Activated CD4-positive, alpha-beta T cell treated with anti-CD3 and anti-CD28 coated beads, Interleukin-2, amount 50 U/mL, for 16 hours (primary cell): Measurements from ENCODE around the gene NR4A3.
"Not testable (repeated sequence)": the region's sequence is repeated elsewhere in the genome, so short reads cannot be mapped to it uniquely, and the experiment has no call there.

Source experiments
- DNase-seq: peaks from one replicate; pipeline ENCODE4 v3.0.0-alpha.2; 2020

The NR4A3 gene

GRCh38 chr9:99835581-99835980 is 13.9 kb downstream of the NR4A3 start:
- no peak for DNase-seq

GRCh38 chr9:99840072-99840471 is 18.4 kb downstream of the NR4A3 start:
- no peak for DNase-seq

GRCh38 chr9:99845063-99845462 is 23.4 kb downstream of the NR4A3 start:
- DNase-seq = no peak

- DNase-seq = no peak
Measured at GRCh38 chr9:99848447-99848846, 26.8 kb downstream of the NR4A3 start.

GRCh38 chr9:99850736-99851499 is 29.2 kb downstream of the NR4A3 start:
- DNase-seq = no peak

GRCh38 chr9:99851500-99851822 is 29.8 kb downstream of the NR4A3 start:
- DNase-seq = peak; percentile 87

- no peak for DNase-seq
Measured at GRCh38 chr9:99852617-99853016, 30.9 kb downstream of the NR4A3 start.

GRCh38 chr9:99855467-99856176 is 33.9 kb downstream of the NR4A3 start:
- DNase-seq = no peak

- DNase-seq = not testable (repeated sequence)
Measured at GRCh38 chr9:99857576-99857975, 35.9 kb downstream of the NR4A3 start.

- DNase-seq = no peak
Measured at GRCh38 chr9:99858087-99858486, 36.4 kb downstream of the NR4A3 start.

- no peak for DNase-seq
Measured at GRCh38 chr9:99859243-99859980, 37.7 kb downstream of the NR4A3 start.

GRCh38 chr9:99860266-99860665 is 38.6 kb downstream of the NR4A3 start:
- no peak for DNase-seq

- no peak for DNase-seq
Measured at GRCh38 chr9:99863955-99864354, 42.3 kb downstream of the NR4A3 start.

- DNase-seq = no peak
Measured at GRCh38 chr9:99866398-99866797, 44.7 kb downstream of the NR4A3 start.

- DNase-seq = peak; percentile 41
Measured at GRCh38 chr9:99867536-99867935, 45.9 kb downstream of the NR4A3 start.

- peak; percentile 82 for DNase-seq
Measured at GRCh38 chr9:99867968-99868367, 46.3 kb downstream of the NR4A3 start.

- peak; percentile 76 for DNase-seq
Measured at GRCh38 chr9:99868845-99869244, 47.2 kb downstream of the NR4A3 start.

- DNase-seq = no peak
Measured at GRCh38 chr9:99870126-99870525, 48.4 kb downstream of the NR4A3 start.

- no peak for DNase-seq
Measured at GRCh38 chr9:99873531-99873930, 51.8 kb downstream of the NR4A3 start.

GRCh38 chr9:99873943-99874584 is 52.4 kb downstream of the NR4A3 start:
- no peak for DNase-seq

GRCh38 chr9:99876190-99876589 is 54.5 kb downstream of the NR4A3 start:
- DNase-seq = no peak

GRCh38 chr9:99878651-99879050 is 57.0 kb downstream of the NR4A3 start:
- no peak for DNase-seq

- DNase-seq = peak; percentile 33
Measured at GRCh38 chr9:99881769-99882168, 60.1 kb downstream of the NR4A3 start.
